Ovary (tissue), 3 donors: ENCODE measurements around the gene PRSS38.

ENCODE experiments used
- EP300 ChIP-seq: sonication (generic); formaldehyde crosslinking; IDR thresholded peaks from one replicate; pipeline ENCODE4 v1.6.1; 2017; ENCODE audit warnings: antibody characterized with exemption
- TF ChIP-seq, protein P1 (sequence below), 3 donors: fragments of 450-650 bp in 2 of 3; fragments of 200-600 bp in 1 of 3; IDR thresholded peaks; one replicate each; pipeline versions ENCODE4 v1.5.1 to v1.8.0; 2016 to 2022; ENCODE audit warnings: antibody characterized with exemption in 3 of 3, mild to moderate bottlenecking in 1 of 3
- donor health status: DM: no; HTN: no; CAD: no.

GRCh38 chr1:227869279-227869842 lies 53.9 kb downstream of the PRSS38 start:
- no peak for TF ChIP-seq EP300
- TF ChIP-seq, protein P1, sequence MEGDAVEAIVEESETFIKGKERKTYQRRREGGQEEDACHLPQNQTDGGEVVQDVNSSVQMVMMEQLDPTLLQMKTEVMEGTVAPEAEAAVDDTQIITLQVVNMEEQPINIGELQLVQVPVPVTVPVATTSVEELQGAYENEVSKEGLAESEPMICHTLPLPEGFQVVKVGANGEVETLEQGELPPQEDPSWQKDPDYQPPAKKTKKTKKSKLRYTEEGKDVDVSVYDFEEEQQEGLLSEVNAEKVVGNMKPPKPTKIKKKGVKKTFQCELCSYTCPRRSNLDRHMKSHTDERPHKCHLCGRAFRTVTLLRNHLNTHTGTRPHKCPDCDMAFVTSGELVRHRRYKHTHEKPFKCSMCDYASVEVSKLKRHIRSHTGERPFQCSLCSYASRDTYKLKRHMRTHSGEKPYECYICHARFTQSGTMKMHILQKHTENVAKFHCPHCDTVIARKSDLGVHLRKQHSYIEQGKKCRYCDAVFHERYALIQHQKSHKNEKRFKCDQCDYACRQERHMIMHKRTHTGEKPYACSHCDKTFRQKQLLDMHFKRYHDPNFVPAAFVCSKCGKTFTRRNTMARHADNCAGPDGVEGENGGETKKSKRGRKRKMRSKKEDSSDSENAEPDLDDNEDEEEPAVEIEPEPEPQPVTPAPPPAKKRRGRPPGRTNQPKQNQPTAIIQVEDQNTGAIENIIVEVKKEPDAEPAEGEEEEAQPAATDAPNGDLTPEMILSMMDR (IDR thresholded peaks at IDR 0.05), result no peak
